ENCODE data around the gene RGS12. TPM values are rescaled to one million over a fixed set of nuclear protein-coding genes. Genes with fewer than 3 reads are reported as not detected.

RGS12 gene
- total and polyA plus RNA-seq, 2 experiments from 2014 or later: 8.0 to 19.0 TPM

DNA sequence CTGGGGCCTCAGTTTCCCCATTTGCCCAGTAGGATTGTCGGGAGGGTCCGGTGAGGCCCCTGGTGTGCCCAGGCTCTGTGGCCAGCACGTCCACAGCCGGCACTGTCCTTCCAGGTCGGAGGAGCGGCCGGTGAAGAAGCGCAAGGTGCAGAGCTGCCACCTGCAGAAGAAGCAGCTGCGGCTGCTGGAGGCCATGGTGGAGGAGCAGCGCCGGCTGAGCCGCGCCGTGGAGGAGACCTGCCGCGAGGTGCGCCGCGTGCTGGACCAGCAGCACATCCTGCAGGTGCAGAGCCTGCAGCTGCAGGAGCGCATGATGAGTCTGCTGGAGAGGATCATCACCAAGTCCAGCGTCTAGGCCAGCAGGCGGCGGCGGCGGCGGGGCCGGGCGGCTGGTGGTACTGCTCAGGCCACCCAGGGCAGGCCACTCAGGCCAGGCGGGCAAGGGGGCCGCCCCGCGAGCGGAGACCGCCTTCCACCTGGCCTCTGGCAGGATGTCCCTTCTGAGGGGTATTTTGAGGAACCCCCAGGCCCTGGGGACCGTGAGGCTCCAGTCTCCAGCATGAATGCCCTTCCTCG lies 37.1 kb upstream of the RGS12 start (continued):
- TF ChIP-seq, protein P1, sequence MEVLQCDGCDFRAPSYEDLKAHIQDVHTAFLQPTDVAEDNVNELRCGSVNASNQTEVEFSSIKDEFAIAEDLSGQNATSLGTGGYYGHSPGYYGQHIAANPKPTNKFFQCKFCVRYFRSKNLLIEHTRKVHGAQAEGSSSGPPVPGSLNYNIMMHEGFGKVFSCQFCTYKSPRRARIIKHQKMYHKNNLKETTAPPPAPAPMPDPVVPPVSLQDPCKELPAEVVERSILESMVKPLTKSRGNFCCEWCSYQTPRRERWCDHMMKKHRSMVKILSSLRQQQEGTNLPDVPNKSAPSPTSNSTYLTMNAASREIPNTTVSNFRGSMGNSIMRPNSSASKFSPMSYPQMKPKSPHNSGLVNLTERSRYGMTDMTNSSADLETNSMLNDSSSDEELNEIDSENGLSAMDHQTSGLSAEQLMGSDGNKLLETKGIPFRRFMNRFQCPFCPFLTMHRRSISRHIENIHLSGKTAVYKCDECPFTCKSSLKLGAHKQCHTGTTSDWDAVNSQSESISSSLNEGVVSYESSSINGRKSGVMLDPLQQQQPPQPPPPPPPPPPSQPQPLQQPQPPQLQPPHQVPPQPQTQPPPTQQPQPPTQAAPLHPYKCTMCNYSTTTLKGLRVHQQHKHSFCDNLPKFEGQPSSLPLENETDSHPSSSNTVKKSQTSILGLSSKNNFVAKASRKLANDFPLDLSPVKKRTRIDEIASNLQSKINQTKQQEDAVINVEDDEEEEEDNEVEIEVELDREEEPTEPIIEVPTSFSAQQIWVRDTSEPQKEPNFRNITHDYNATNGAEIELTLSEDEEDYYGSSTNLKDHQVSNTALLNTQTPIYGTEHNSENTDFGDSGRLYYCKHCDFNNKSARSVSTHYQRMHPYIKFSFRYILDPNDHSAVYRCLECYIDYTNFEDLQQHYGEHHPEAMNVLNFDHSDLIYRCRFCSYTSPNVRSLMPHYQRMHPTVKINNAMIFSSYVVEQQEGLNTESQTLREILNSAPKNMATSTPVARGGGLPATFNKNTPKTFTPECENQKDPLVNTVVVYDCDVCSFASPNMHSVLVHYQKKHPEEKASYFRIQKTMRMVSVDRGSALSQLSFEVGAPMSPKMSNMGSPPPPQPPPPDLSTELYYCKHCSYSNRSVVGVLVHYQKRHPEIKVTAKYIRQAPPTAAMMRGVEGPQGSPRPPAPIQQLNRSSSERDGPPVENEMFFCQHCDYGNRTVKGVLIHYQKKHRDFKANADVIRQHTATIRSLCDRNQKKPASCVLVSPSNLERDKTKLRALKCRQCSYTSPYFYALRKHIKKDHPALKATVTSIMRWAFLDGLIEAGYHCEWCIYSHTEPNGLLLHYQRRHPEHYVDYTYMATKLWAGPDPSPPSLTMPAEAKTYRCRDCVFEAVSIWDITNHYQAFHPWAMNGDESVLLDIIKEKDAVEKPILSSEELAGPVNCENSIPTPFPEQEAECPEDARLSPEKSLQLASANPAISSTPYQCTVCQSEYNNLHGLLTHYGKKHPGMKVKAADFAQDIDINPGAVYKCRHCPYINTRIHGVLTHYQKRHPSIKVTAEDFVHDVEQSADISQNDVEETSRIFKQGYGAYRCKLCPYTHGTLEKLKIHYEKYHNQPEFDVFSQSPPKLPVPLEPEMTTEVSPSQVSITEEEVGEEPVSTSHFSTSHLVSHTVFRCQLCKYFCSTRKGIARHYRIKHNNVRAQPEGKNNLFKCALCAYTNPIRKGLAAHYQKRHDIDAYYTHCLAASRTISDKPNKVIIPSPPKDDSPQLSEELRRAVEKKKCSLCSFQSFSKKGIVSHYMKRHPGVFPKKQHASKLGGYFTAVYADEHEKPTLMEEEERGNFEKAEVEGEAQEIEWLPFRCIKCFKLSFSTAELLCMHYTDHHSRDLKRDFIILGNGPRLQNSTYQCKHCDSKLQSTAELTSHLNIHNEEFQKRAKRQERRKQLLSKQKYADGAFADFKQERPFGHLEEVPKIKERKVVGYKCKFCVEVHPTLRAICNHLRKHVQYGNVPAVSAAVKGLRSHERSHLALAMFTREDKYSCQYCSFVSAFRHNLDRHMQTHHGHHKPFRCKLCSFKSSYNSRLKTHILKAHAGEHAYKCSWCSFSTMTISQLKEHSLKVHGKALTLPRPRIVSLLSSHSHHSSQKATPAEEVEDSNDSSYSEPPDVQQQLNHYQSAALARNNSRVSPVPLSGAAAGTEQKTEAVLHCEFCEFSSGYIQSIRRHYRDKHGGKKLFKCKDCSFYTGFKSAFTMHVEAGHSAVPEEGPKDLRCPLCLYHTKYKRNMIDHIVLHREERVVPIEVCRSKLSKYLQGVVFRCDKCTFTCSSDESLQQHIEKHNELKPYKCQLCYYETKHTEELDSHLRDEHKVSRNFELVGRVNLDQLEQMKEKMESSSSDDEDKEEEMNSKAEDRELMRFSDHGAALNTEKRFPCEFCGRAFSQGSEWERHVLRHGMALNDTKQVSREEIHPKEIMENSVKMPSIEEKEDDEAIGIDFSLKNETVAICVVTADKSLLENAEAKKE (CRISPR knock-in tag; IDR thresholded peaks at IDR 0.05): no peak
- TF ChIP-seq, protein P2, sequence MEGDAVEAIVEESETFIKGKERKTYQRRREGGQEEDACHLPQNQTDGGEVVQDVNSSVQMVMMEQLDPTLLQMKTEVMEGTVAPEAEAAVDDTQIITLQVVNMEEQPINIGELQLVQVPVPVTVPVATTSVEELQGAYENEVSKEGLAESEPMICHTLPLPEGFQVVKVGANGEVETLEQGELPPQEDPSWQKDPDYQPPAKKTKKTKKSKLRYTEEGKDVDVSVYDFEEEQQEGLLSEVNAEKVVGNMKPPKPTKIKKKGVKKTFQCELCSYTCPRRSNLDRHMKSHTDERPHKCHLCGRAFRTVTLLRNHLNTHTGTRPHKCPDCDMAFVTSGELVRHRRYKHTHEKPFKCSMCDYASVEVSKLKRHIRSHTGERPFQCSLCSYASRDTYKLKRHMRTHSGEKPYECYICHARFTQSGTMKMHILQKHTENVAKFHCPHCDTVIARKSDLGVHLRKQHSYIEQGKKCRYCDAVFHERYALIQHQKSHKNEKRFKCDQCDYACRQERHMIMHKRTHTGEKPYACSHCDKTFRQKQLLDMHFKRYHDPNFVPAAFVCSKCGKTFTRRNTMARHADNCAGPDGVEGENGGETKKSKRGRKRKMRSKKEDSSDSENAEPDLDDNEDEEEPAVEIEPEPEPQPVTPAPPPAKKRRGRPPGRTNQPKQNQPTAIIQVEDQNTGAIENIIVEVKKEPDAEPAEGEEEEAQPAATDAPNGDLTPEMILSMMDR (conservative IDR thresholded peaks at IDR 0.05; ENCODE audit: low read depth in 2 of 2): no peak
- no peak for TF ChIP-seq POLR2AphosphoS5 (IDR thresholded peaks at IDR 0.05; ENCODE audit: low read depth)

DNA sequence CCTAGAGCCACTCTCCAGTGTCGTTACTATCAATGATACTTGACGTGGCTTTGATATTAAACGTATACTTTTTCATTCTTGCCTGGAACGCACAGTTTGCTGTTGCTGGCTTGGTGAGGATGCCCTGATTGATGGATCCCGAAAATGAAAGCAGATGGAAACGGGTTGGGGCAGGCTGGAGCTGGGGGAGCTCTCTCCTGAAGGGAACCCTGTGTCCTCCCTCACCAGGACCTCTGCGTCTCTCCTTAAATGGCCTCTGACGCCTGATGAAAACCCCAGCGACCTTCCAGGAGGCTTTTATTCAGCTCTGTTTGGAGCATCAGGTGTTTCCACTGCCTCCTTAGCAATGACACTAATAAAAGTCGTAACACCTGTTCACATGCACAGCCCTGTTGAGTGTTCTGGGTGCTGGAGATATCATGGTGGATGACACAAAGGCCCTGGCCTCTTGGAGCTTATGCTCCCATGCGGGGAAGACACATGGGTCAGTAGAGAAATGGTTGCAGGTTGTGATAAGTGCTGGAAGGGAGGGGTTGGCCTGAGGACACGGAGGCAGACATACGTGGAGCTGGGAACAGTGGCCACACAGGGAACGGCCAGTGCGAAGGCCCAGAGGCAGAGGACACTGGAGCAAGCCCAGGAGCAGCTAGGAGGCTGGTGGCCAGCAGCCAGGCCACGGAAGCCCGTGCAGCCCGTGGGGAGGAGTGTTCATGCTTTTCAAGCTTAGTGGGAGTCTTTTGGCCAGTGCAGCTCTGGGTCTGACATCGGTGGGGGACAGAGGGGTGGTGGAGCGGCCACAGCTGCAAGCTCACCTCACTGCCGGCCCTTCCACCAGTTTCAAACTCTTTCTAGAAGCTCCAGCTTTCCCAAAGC lies 36.4 kb upstream of the RGS12 start:
- Mint-ChIP-seq H3K4me3 (no peak overlapping the region), H3K27me3 (ENCODE audit: insufficient read depth, low read depth, poor library complexity) (peaks cover 4% of the 10 kb centered on the region), H3K4me1 (no peaks in the 10 kb centered on the region; the same call in 2 of the 3 replicates), H3K36me3 (ENCODE audit: low read depth) (no peaks in the 10 kb centered on the region; the same call in 2 of the 3 replicates), H3K27ac (no peak overlapping the region), H3K9me3 (no peaks in the 10 kb centered on the region; the same call in 2 of the 3 replicates)
- ATAC-seq (no peak), DNase-seq (ENCODE audit: low spot score) (no peak)
- H3K4me3 ChIP-seq: no peak overlapping the region
- no peaks in the 10 kb centered on the region for H3F3A ChIP-seq (replicated peaks; ENCODE audit: low read depth)
- no peaks in the 10 kb centered on the region for H3K4me1 ChIP-seq (ENCODE audit: insufficient read depth)
- H3K79me2 ChIP-seq (replicated peaks; ENCODE audit: insufficient read depth): no peaks in the 10 kb centered on the region
- H4K20me1 ChIP-seq (replicated peaks; ENCODE audit: insufficient read depth): no peaks in the 10 kb centered on the region
- no peak overlapping the region for H3K4me2 ChIP-seq
- no peaks in the 10 kb centered on the region for H3K9me2 ChIP-seq (ENCODE audit: insufficient read depth)
- H2AFZ ChIP-seq: no peak overlapping the region
- no peak overlapping the region for H3K27ac ChIP-seq (ENCODE audit: low read depth)
- no peaks in the 10 kb centered on the region for H3K36me3 ChIP-seq (ENCODE audit: insufficient read depth)
- H3K27me3 ChIP-seq (ENCODE audit: insufficient read depth): no peaks in the 10 kb centered on the region
- TF ChIP-seq NANOG (IDR thresholded peaks at IDR 0.05; ENCODE audit: borderline replicate concordance) (no peak), POLR2AphosphoS5 (IDR thresholded peaks at IDR 0.05; ENCODE audit: low read depth) (no peak), CREB1 (CRISPR knock-in tag; IDR thresholded peaks at IDR 0.05; ENCODE audit: low read depth) (no peak), ZNF114 (CRISPR knock-in tag; IDR thresholded peaks at IDR 0.05) (no peak), JUNB (IDR thresholded peaks at IDR 0.05; ENCODE audit: unreplicated experiment) (no peak), STAT1 (IDR thresholded peaks at IDR 0.05; ENCODE audit: unreplicated experiment) (no peak), ZNF331 (CRISPR knock-in tag; IDR thresholded peaks at IDR 0.05; ENCODE audit: low read depth) (no peak)

Measured in GM23338 (cell line).